Transverse colon (tissue), 4 donors: ENCODE results near the gene RNF113B. TPM values are rescaled to one million over a fixed set of nuclear protein-coding genes. Genes with fewer than 3 reads are reported as not detected.

Experiments used
- DNase-seq: peaks from one replicate; pipeline ENCODE4 v3.0.0-alpha.2; 2019
- H3K27ac ChIP-seq, 4 donors: fragments of 200-600 bp; sonication (generic); 2 replicates each; pipeline ENCODE4 v1.5.1; 2016 to 2018; ENCODE audit warnings: inconsistent platforms in 4 of 4
- H3K27me3 ChIP-seq: fragments of 200-600 bp; sonication (generic); 2 replicates; pipeline ENCODE4 v1.5.1; 2017; ENCODE audit warnings: inconsistent platforms
- H3K36me3 ChIP-seq, 4 donors: fragments of 200-600 bp; sonication (generic); 2 replicates each; pipeline ENCODE4 v1.5.1; 2017 to 2019; ENCODE audit warnings: inconsistent platforms in 4 of 4
- H3K4me1 ChIP-seq, 4 donors: fragments of 200-600 bp; sonication (generic); 2 replicates each; pipeline ENCODE4 v1.5.1; 2017 to 2020; ENCODE audit warnings: inconsistent platforms in 4 of 4
- H3K4me3 ChIP-seq, 4 donors: fragments of 200-600 bp; sonication (generic); 1 replicate in 1 of 4; 2 replicates in 3 of 4; pipeline versions ENCODE4 v1.5.1 to v1.6.1; 2017 to 2019; ENCODE audit warnings: inconsistent platforms in 4 of 4
- H3K9me3 ChIP-seq, 2 donors: fragments of 200-600 bp; sonication (generic); 2 replicates each; pipeline ENCODE4 v1.5.1; 2017 to 2019; ENCODE audit warnings: inconsistent platforms in 2 of 2
- CTCF ChIP-seq, 5 experiments: fragments of 200-600 bp in 3 of 5; fragments of 450-650 bp in 2 of 5; sonication (generic) in 3 of 5; IDR thresholded peaks; 1 replicate in 2 of 5; 2 replicates in 3 of 5; pipeline ENCODE4 v1.5.1; 2016 to 2017; ENCODE audit warnings: antibody characterized with exemption in 5 of 5, inconsistent platforms in 3 of 5, mild to moderate bottlenecking in 2 of 5, moderate library complexity in 1 of 5
- EP300 ChIP-seq: sonication (generic); formaldehyde crosslinking; IDR thresholded peaks from one replicate; pipeline ENCODE4 v1.6.1; 2017; ENCODE audit warnings: antibody characterized with exemption, low read depth
- POLR2A ChIP-seq: fragments of 450-650 bp; IDR thresholded peaks from one replicate; pipeline ENCODE4 v1.6.1; 2016; ENCODE audit warnings: antibody characterized with exemption, mild to moderate bottlenecking, moderate library complexity
- POLR2AphosphoS5 ChIP-seq, 3 donors: sonication (generic); formaldehyde crosslinking; IDR thresholded peaks; one replicate each; pipeline ENCODE4 v1.6.1; 2016; ENCODE audit warnings: antibody characterized with exemption in 3 of 3
- WGBS, 2 donors: methylation state at CpG; one replicate each; pipeline ENCODE4 v1.1.5; 2018; ENCODE audit warnings: low coverage in 1 of 2; 5-methylcytosine and 5-hydroxymethylcytosine counted together
- in situ Hi-C, 4 donors: fragments of 200-750 bp; cut with MboI; loops; one replicate each; pipeline versions ENCODE4 v1.15.0 to v1.15.1; 2017; ENCODE audit warnings: low sequenced_read_pairs in 3 of 4, low pct_ligation_motif_present in 1 of 4, low pct_unique_long_range_greater_than_20kb in 1 of 4
- intact Hi-C: fragments of 100-400 bp; cut with DNase I; formaldehyde crosslinking; loops from one replicate; pipeline ENCODE4 v1.15.1; 2023; ENCODE audit warnings: low total_unique reads
- total RNA-seq, 4 donors: library from RNA; depleted of rRNA; stranded (reverse); fragments of >200 nt; gene quantifications; one replicate each; pipeline ENCODE4 v1.1.0, GENCODE V29; 2016

The RNF113B gene
- total RNA-seq, 4 donors from 2014 or later: not detected

GRCh38 chr13:98182589-98182988 is 5.5 kb upstream of the RNF113B start:
- DNase-seq: no peak
- no peaks in the 10 kb centered on the region for H3K9me3 ChIP-seq
- H3K36me3 ChIP-seq: no peaks in the 10 kb centered on the region
- no peaks in the 10 kb centered on the region for H3K4me1 ChIP-seq
- no peak overlapping the region for H3K4me3 ChIP-seq
- 70 to 78% methylated on average over 2 to 3 of the region's 3 CpGs for WGBS, 2 donors
- TF ChIP-seq POLR2A (no peak), POLR2AphosphoS5 (IDR thresholded peaks at IDR 0.05) (no peak), EP300 (no peak), CTCF (IDR thresholded peaks at IDR 0.05) (no peak)
- no peaks in the 10 kb centered on the region for H3K27me3 ChIP-seq
- H3K27ac ChIP-seq: peak overlapping the region in 2 of 4 donors; percentile 5 to 45
- intact Hi-C loops (no loop called here), in situ Hi-C loops (no loop called here)

- Histone ChIP-seq H3K4me3 (no peak overlapping the region), H3K9me3 (no peaks in the 10 kb centered on the region), H3K36me3 (no peaks in the 10 kb centered on the region), H3K27me3 (no peaks in the 10 kb centered on the region), H3K27ac (peak overlapping the region in 2 of 4 donors; percentile 5 to 45), H3K4me1 (no peaks in the 10 kb centered on the region)
- intact Hi-C loops (no loop called here), in situ Hi-C loops (no loop called here)
- TF ChIP-seq CTCF (IDR thresholded peaks at IDR 0.05) (no peak), POLR2A (no peak)
- DNase-seq: no peak
- WGBS, 2 donors: 88 to 89% methylated on average over 2 to 4 of the region's 4 CpGs
Measured at GRCh38 chr13:98182153-98182552, 5.1 kb upstream of the RNF113B start.

GRCh38 chr13:98181111-98181815 is 4.2 kb upstream of the RNF113B start:
- in situ Hi-C loops (no loop called here), intact Hi-C loops (no loop called here)
- Histone ChIP-seq H3K4me3 (no peak overlapping the region), H3K9me3 (no peaks in the 10 kb centered on the region), H3K27ac (no peak overlapping the region), H3K27me3 (no peaks in the 10 kb centered on the region), H3K4me1 (no peaks in the 10 kb centered on the region), H3K36me3 (no peaks in the 10 kb centered on the region)
- no peak for TF ChIP-seq CTCF (IDR thresholded peaks at IDR 0.05)
- no peak for TF ChIP-seq EP300
- no peak for TF ChIP-seq POLR2AphosphoS5 (IDR thresholded peaks at IDR 0.05)
- TF ChIP-seq POLR2A: no peak
- 69 to 86% methylated on average over 3 to 7 of the region's 7 CpGs for WGBS, 2 donors
- no peak for DNase-seq

GRCh38 chr13:98180092-98180491 is 3.0 kb upstream of the RNF113B start:
- H3K4me3 ChIP-seq: no peak overlapping the region
- intact Hi-C loops (no loop called here), in situ Hi-C loops (no loop called here)
- H3K27ac ChIP-seq: no peak overlapping the region
- peaks cover 0 to 3% (median 0%) of the 10 kb centered on the region in 4 donors for H3K4me1 ChIP-seq
- DNase-seq: no peak
- no peak for TF ChIP-seq CTCF (IDR thresholded peaks at IDR 0.05)
- TF ChIP-seq POLR2AphosphoS5 (IDR thresholded peaks at IDR 0.05): no peak
- no peak for TF ChIP-seq POLR2A
- TF ChIP-seq EP300: no peak
- no peaks in the 10 kb centered on the region for H3K9me3 ChIP-seq
- H3K36me3 ChIP-seq: no peaks in the 10 kb centered on the region
- H3K27me3 ChIP-seq: no peaks in the 10 kb centered on the region
- WGBS, 2 donors: 50 to 70% methylated on average over 1 to 3 of the region's 3 CpGs
